ENCODE results near the gene MGAT4C.

DNA sequence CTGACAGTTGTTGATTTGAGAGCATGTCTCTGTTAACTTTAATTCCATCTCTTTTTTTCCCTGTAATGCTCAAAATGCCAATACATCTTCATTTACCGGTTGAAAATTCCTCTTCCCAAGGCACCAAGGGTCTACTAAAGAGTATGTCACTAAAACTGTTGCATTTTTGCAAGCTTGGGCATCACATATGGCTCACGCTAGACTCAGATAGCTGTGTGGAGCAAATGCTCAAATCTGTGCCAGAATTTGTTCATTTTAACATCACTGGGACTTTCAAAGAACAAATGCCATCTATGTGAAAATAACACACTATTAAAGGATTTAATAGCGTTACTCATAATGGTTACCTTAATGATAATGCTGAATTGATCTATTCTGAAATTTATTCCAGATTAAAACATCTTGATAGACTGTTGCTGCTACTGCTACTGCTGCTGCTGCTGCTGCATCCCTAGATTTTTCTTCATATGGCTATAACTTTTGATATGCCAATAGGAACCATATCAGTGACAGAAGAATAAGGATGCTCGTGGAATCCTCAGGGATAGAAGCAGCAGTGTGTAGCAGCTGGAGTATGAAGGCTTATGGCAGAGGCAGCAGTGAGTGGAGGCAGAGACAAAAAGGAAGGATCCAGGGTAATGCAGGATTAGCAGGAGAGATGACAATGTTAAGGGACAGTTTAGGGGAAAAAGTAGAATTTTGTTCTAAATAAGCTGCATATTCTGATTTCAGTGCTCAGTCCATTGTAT lies 57.3 kb downstream of the MGAT4C start:
- TF ChIP-seq CTCF (IDR thresholded peaks at IDR 0.05) (no peak), POLR2A (IDR thresholded peaks at IDR 0.05) (no peak)
